Neural cell (in vitro differentiated cells): ENCODE results near the gene ZNF79. TPM values are rescaled to one million over a fixed set of nuclear protein-coding genes. Genes with fewer than 3 reads are reported as not detected.

Experiments used
- H2AFZ ChIP-seq: fragments of 200-600, 300-800 bp; sonication (generic), shearing (Covaris generic); 2 replicates; pipeline ENCODE4 v1.6.0; 2014; ENCODE audit warnings: low read depth, mild to moderate bottlenecking, antibody characterized with exemption, low read length, moderate library complexity
- H3F3A ChIP-seq: fragments of 200-600 bp; shearing (Covaris generic); 2 replicates; pipeline ENCODE4 v1.6.1; 2016; ENCODE audit warnings: mild to moderate bottlenecking, moderate library complexity, mixed read lengths, antibody characterized with exemption, low read length; ENCODE audit not compliant: insufficient read depth, poor library complexity, severe bottlenecking
- H3K27ac ChIP-seq: fragments of 200-600, 300-800 bp; sonication (generic), shearing (Covaris generic); 2 replicates; pipeline ENCODE4 v1.5.1; 2014; ENCODE audit warnings: mild to moderate bottlenecking, low read length, moderate library complexity
- H3K27me3 ChIP-seq: fragments of 300-800, 200-600 bp; sonication (generic), shearing (Covaris generic); 2 replicates; pipeline ENCODE4 v1.6.0; 2014; ENCODE audit warnings: mild to moderate bottlenecking, low read depth, low read length, moderate library complexity; ENCODE audit not compliant: insufficient read depth
- H3K36me3 ChIP-seq: fragments of 300-800, 200-600 bp; sonication (generic), shearing (Covaris generic); 2 replicates; pipeline ENCODE4 v1.5.1; 2014; ENCODE audit warnings: mild to moderate bottlenecking, antibody characterized with exemption, low read length, moderate library complexity; ENCODE audit not compliant: insufficient read depth
- H3K4me2 ChIP-seq: fragments of 300-800, 200-600 bp; sonication (generic), shearing (Covaris generic); 2 replicates; pipeline ENCODE4 v1.6.0; 2014; ENCODE audit warnings: mild to moderate bottlenecking, low read length
- H3K4me3 ChIP-seq: fragments of 300-800, 200-600 bp; sonication (generic), shearing (Covaris generic); 2 replicates; pipeline ENCODE4 v1.5.1; 2014; ENCODE audit warnings: mild to moderate bottlenecking, low read length, moderate library complexity
- H3K79me2 ChIP-seq: fragments of 200-600 bp; shearing (Covaris generic); replicated peaks from 2 replicates; pipeline ENCODE4 v1.6.0; 2014; ENCODE audit warnings: mild to moderate bottlenecking, low read length, moderate library complexity; ENCODE audit not compliant: insufficient read depth
- H3K9ac ChIP-seq: fragments of 300-800, 200-600 bp; sonication (generic), shearing (Covaris generic); 2 replicates; pipeline ENCODE4 v1.6.1; 2016; ENCODE audit warnings: mild to moderate bottlenecking, low read length, mixed read lengths
- H3K9me2 ChIP-seq: fragments of 200-600 bp; shearing (Covaris generic); 2 replicates; pipeline ENCODE4 v1.6.1; 2016; ENCODE audit warnings: mild to moderate bottlenecking, low read length, mixed read lengths; ENCODE audit not compliant: insufficient read depth
- H3K9me3 ChIP-seq: fragments of 200-600, 300-800 bp; sonication (generic), shearing (Covaris generic); 2 replicates; pipeline ENCODE4 v1.6.1; 2016; ENCODE audit warnings: mild to moderate bottlenecking, mixed run types, low read length, moderate library complexity, mixed read lengths
- H4K20me1 ChIP-seq: fragments of 200-600 bp; shearing (Covaris generic); 2 replicates; pipeline ENCODE4 v1.6.1; 2016; ENCODE audit warnings: mild to moderate bottlenecking, mixed run types; ENCODE audit not compliant: insufficient read depth
- EP300 ChIP-seq: fragments of 450-650 bp; conservative IDR thresholded peaks from 2 replicates; pipeline ENCODE4 v1.6.1; 2014; ENCODE audit warnings: antibody characterized with exemption, mild to moderate bottlenecking, moderate library complexity; ENCODE audit not compliant: poor library complexity, severe bottlenecking
- EZH2 ChIP-seq: fragments of 200-600, 300-800 bp; shearing (Covaris generic), sonication (generic); IDR thresholded peaks from 2 replicates; pipeline ENCODE4 v1.6.1; 2014; ENCODE audit warnings: antibody characterized with exemption, low read length, borderline replicate concordance, mild to moderate bottlenecking; ENCODE audit not compliant: insufficient read depth, poor library complexity, severe bottlenecking
- MXI1 ChIP-seq: fragments of 450-650 bp; conservative IDR thresholded peaks from 2 replicates; pipeline ENCODE4 v1.6.1; 2014; ENCODE audit warnings: antibody characterized with exemption, mild to moderate bottlenecking; ENCODE audit not compliant: poor library complexity, severe bottlenecking
- POLR2AphosphoS5 ChIP-seq: IDR thresholded peaks from 2 replicates; pipeline ENCODE4 v1.6.1; 2012
- RAD21 ChIP-seq: fragments of 450-650 bp; conservative IDR thresholded peaks from 2 replicates; pipeline ENCODE4 v1.6.1; 2014; ENCODE audit warnings: antibody characterized with exemption, mild to moderate bottlenecking, moderate library complexity
- SMC3 ChIP-seq: fragments of 450-650 bp; conservative IDR thresholded peaks from 2 replicates; pipeline ENCODE4 v1.6.1; 2014; ENCODE audit warnings: antibody characterized with exemption, mild to moderate bottlenecking, moderate library complexity; ENCODE audit not compliant: poor library complexity
- TAF1 ChIP-seq: IDR thresholded peaks from 2 replicates; pipeline ENCODE4 v1.6.1; 2012; ENCODE audit warnings: low read depth
- polyA plus RNA-seq: library from polyadenylated mRNA; depleted of rRNA; stranded (reverse); fragments of >200 nt; gene quantifications from 2 replicates; pipeline ENCODE4 v1.2.3, GENCODE V29; 2014
- TF ChIP-seq, protein P1 (sequence below): fragments of 450-650 bp; IDR thresholded peaks from 2 replicates; pipeline ENCODE4 v1.5.1; 2014; ENCODE audit warnings: antibody characterized with exemption, mild to moderate bottlenecking, moderate library complexity; ENCODE audit not compliant: poor library complexity, severe bottlenecking
- TF ChIP-seq, protein P2 (sequence below): IDR thresholded peaks from 2 replicates; pipeline ENCODE4 v1.6.1; 2012; ENCODE audit warnings: borderline replicate concordance

Gene ZNF79
- polyA plus RNA-seq, 1 donor from 2014 or later, result 2.9 TPM

DNA sequence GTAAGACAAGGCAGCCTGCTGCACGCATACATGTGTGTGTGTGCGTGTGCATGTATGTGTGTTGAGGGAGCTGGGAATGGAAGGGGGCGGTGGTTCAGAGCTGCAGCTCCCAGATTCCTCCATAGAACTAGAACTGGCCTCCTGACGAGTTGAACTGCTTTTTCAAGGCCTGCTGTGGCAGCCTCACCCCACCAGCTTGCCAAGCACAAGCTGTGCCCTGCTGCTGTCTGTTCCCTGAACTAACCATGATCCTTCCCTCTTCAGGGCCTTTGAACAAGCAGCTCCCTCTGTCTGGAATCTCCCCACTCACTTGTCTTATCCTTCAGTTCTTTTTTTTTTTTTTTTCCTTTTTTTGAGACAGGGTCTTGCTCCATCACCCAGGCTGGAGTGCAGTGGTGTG lies 49.8 kb downstream of the ZNF79 start:
- Histone ChIP-seq H3K9me2 (no peaks in the 10 kb centered on the region), H3K4me2 (no peak overlapping the region), H3K27me3 (no peaks in the 10 kb centered on the region), H3K9ac (no peak overlapping the region), H3F3A (no peaks in the 10 kb centered on the region), H3K36me3 (no peaks in the 10 kb centered on the region), H4K20me1 (no peaks in the 10 kb centered on the region), H3K27ac (no peak overlapping the region), H3K4me3 (no peak overlapping the region), H3K79me2 (no peaks in the 10 kb centered on the region), H2AFZ (no peak overlapping the region), H3K9me3 (no peaks in the 10 kb centered on the region)
- TF ChIP-seq TAF1 (no peak), POLR2AphosphoS5 (no peak), EZH2 (no peak), SMC3 (no peak), MXI1 (no peak), RAD21 (no peak), EP300 (no peak)
- TF ChIP-seq, protein P1, sequence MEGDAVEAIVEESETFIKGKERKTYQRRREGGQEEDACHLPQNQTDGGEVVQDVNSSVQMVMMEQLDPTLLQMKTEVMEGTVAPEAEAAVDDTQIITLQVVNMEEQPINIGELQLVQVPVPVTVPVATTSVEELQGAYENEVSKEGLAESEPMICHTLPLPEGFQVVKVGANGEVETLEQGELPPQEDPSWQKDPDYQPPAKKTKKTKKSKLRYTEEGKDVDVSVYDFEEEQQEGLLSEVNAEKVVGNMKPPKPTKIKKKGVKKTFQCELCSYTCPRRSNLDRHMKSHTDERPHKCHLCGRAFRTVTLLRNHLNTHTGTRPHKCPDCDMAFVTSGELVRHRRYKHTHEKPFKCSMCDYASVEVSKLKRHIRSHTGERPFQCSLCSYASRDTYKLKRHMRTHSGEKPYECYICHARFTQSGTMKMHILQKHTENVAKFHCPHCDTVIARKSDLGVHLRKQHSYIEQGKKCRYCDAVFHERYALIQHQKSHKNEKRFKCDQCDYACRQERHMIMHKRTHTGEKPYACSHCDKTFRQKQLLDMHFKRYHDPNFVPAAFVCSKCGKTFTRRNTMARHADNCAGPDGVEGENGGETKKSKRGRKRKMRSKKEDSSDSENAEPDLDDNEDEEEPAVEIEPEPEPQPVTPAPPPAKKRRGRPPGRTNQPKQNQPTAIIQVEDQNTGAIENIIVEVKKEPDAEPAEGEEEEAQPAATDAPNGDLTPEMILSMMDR, result no peak
- TF ChIP-seq, protein P2, sequence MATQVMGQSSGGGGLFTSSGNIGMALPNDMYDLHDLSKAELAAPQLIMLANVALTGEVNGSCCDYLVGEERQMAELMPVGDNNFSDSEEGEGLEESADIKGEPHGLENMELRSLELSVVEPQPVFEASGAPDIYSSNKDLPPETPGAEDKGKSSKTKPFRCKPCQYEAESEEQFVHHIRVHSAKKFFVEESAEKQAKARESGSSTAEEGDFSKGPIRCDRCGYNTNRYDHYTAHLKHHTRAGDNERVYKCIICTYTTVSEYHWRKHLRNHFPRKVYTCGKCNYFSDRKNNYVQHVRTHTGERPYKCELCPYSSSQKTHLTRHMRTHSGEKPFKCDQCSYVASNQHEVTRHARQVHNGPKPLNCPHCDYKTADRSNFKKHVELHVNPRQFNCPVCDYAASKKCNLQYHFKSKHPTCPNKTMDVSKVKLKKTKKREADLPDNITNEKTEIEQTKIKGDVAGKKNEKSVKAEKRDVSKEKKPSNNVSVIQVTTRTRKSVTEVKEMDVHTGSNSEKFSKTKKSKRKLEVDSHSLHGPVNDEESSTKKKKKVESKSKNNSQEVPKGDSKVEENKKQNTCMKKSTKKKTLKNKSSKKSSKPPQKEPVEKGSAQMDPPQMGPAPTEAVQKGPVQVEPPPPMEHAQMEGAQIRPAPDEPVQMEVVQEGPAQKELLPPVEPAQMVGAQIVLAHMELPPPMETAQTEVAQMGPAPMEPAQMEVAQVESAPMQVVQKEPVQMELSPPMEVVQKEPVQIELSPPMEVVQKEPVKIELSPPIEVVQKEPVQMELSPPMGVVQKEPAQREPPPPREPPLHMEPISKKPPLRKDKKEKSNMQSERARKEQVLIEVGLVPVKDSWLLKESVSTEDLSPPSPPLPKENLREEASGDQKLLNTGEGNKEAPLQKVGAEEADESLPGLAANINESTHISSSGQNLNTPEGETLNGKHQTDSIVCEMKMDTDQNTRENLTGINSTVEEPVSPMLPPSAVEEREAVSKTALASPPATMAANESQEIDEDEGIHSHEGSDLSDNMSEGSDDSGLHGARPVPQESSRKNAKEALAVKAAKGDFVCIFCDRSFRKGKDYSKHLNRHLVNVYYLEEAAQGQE, result no peak

GRCh38 chr9:127474592-127474991 lies 50.4 kb downstream of the ZNF79 start:
- Histone ChIP-seq H3K36me3 (no peaks in the 10 kb centered on the region), H3K9me2 (no peaks in the 10 kb centered on the region), H3K27ac (no peak overlapping the region), H4K20me1 (no peaks in the 10 kb centered on the region), H3K9ac (no peak overlapping the region), H3K9me3 (no peaks in the 10 kb centered on the region), H3K79me2 (no peaks in the 10 kb centered on the region), H3K4me2 (no peak overlapping the region), H3K27me3 (no peaks in the 10 kb centered on the region), H3F3A (no peaks in the 10 kb centered on the region), H3K4me3 (no peak overlapping the region), H2AFZ (no peak overlapping the region)
- TF ChIP-seq TAF1, result no peak
- no peak for TF ChIP-seq SMC3
- TF ChIP-seq, protein P2, result no peak
